ENCODE measurements around the gene COPZ2. TPM values are rescaled to one million over a fixed set of nuclear protein-coding genes. Genes with fewer than 3 reads are reported as not detected.
A peak's percentile ranks its signal among the peaks of the same experiment; 100 is the strongest.
"Not testable (repeated sequence)": the region's sequence is repeated elsewhere in the genome, so short reads cannot be mapped to it uniquely, and the experiment has no call there.

The COPZ2 gene
- total RNA-seq (ENCODE audit: unreplicated experiment) = not detected
- long read RNA-seq = 0 reads

- no peaks in the 10 kb centered on the region for H3K9me3 Mint-ChIP-seq (ENCODE audit: unreplicated experiment)
- peak within 1 kb of the TSS; percentile 89 for H3K4me3 Mint-ChIP-seq (ENCODE audit: unreplicated experiment)
- peak; percentile 33 for DNase-seq (ENCODE audit: low spot score)
- peaks cover 5% of the 10 kb centered on the region for H3K4me1 Mint-ChIP-seq (ENCODE audit: unreplicated experiment)
- H3K27me3 Mint-ChIP-seq (ENCODE audit: unreplicated experiment) = peaks cover 16% of the 10 kb centered on the region
- peaks cover 12% of the 10 kb centered on the region for H3K36me3 Mint-ChIP-seq (ENCODE audit: low read depth, unreplicated experiment)
- TF ChIP-seq CTCF (IDR thresholded peaks at IDR 0.05; ENCODE audit: unreplicated experiment) = peak; percentile 30
- peak within 1 kb of the TSS; percentile 53 for H3K27ac Mint-ChIP-seq (ENCODE audit: unreplicated experiment)
Observed at GRCh38 chr17:48037036-48037837, at the start of gene COPZ2. Gene COPZ2, minus strand, starts transcription at chr17:48037797. Its CDS starts 20 bp downstream, at chr17:48037777.

GRCh38 chr17:48084932-48085331 lies 47.3 kb upstream of the COPZ2 start:
- DNase-seq (ENCODE audit: low spot score) = no peak
- no peaks in the 10 kb centered on the region for H3K9me3 Mint-ChIP-seq (ENCODE audit: unreplicated experiment)
- no peak overlapping the region for H3K27ac Mint-ChIP-seq (ENCODE audit: unreplicated experiment)
- no peak overlapping the region for H3K4me3 Mint-ChIP-seq (ENCODE audit: unreplicated experiment)
- no peaks in the 10 kb centered on the region for H3K4me1 Mint-ChIP-seq (ENCODE audit: unreplicated experiment)
- H3K27me3 Mint-ChIP-seq (ENCODE audit: unreplicated experiment) = no peaks in the 10 kb centered on the region
- no peaks in the 10 kb centered on the region for H3K36me3 Mint-ChIP-seq (ENCODE audit: low read depth, unreplicated experiment)
- TF ChIP-seq CTCF (IDR thresholded peaks at IDR 0.05; ENCODE audit: unreplicated experiment) = no peak

- no peak overlapping the region for H3K4me3 Mint-ChIP-seq (ENCODE audit: unreplicated experiment)
- H3K9me3 Mint-ChIP-seq (ENCODE audit: unreplicated experiment) = no peaks in the 10 kb centered on the region
- DNase-seq (ENCODE audit: low spot score) = no peak
- no peak overlapping the region for H3K27ac Mint-ChIP-seq (ENCODE audit: unreplicated experiment)
- H3K4me1 Mint-ChIP-seq (ENCODE audit: unreplicated experiment) = no peaks in the 10 kb centered on the region
- TF ChIP-seq CTCF (IDR thresholded peaks at IDR 0.05; ENCODE audit: unreplicated experiment) = no peak
- H3K27me3 Mint-ChIP-seq (ENCODE audit: unreplicated experiment) = no peaks in the 10 kb centered on the region
- H3K36me3 Mint-ChIP-seq (ENCODE audit: low read depth, unreplicated experiment) = no peaks in the 10 kb centered on the region
Observed at GRCh38 chr17:48081858-48082257, 44.3 kb upstream of the COPZ2 start.

GRCh38 chr17:48077152-48077551 lies 39.6 kb upstream of the COPZ2 start:
- not testable (repeated sequence) for H3K4me3 Mint-ChIP-seq (ENCODE audit: unreplicated experiment); DNase-seq (ENCODE audit: low spot score); H3K27ac Mint-ChIP-seq (ENCODE audit: unreplicated experiment); H3K27me3 Mint-ChIP-seq (ENCODE audit: unreplicated experiment); H3K9me3 Mint-ChIP-seq (ENCODE audit: unreplicated experiment); H3K4me1 Mint-ChIP-seq (ENCODE audit: unreplicated experiment); H3K36me3 Mint-ChIP-seq (ENCODE audit: low read depth, unreplicated experiment)

- DNase-seq (ENCODE audit: low spot score) = peak; percentile 75
- TF ChIP-seq CTCF (IDR thresholded peaks at IDR 0.05; ENCODE audit: unreplicated experiment) = peak; percentile 59
- Mint-ChIP-seq H3K27me3 (ENCODE audit: unreplicated experiment) (no peaks in the 10 kb centered on the region), H3K27ac (ENCODE audit: unreplicated experiment) (peak overlapping the region; percentile 2), H3K4me3 (ENCODE audit: unreplicated experiment) (no peak overlapping the region), H3K36me3 (ENCODE audit: low read depth, unreplicated experiment) (peaks cover 6% of the 10 kb centered on the region), H3K9me3 (ENCODE audit: unreplicated experiment) (no peaks in the 10 kb centered on the region), H3K4me1 (ENCODE audit: unreplicated experiment) (no peaks in the 10 kb centered on the region)
Observed at GRCh38 chr17:48074322-48075081, 36.9 kb upstream of the COPZ2 start.

- H3K4me3 Mint-ChIP-seq (ENCODE audit: unreplicated experiment); DNase-seq (ENCODE audit: low spot score); H3K4me1 Mint-ChIP-seq (ENCODE audit: unreplicated experiment); H3K27me3 Mint-ChIP-seq (ENCODE audit: unreplicated experiment); H3K9me3 Mint-ChIP-seq (ENCODE audit: unreplicated experiment); H3K27ac Mint-ChIP-seq (ENCODE audit: unreplicated experiment); H3K36me3 Mint-ChIP-seq (ENCODE audit: low read depth, unreplicated experiment): not testable (repeated sequence)
Observed at GRCh38 chr17:48073566-48074094, 36.0 kb upstream of the COPZ2 start.

- H3K27ac Mint-ChIP-seq (ENCODE audit: unreplicated experiment); H3K4me3 Mint-ChIP-seq (ENCODE audit: unreplicated experiment); H3K4me1 Mint-ChIP-seq (ENCODE audit: unreplicated experiment); H3K27me3 Mint-ChIP-seq (ENCODE audit: unreplicated experiment); DNase-seq (ENCODE audit: low spot score); H3K9me3 Mint-ChIP-seq (ENCODE audit: unreplicated experiment): not testable (repeated sequence)
- H3K36me3 Mint-ChIP-seq (ENCODE audit: low read depth, unreplicated experiment) = peaks cover 14% of the 10 kb centered on the region
Observed at GRCh38 chr17:48072811-48073210, 35.2 kb upstream of the COPZ2 start.
